ENCODE results near the gene PAX5.
A peak's percentile ranks its signal among the peaks of the same experiment; 100 is the strongest.

PAX5 gene

DNA sequence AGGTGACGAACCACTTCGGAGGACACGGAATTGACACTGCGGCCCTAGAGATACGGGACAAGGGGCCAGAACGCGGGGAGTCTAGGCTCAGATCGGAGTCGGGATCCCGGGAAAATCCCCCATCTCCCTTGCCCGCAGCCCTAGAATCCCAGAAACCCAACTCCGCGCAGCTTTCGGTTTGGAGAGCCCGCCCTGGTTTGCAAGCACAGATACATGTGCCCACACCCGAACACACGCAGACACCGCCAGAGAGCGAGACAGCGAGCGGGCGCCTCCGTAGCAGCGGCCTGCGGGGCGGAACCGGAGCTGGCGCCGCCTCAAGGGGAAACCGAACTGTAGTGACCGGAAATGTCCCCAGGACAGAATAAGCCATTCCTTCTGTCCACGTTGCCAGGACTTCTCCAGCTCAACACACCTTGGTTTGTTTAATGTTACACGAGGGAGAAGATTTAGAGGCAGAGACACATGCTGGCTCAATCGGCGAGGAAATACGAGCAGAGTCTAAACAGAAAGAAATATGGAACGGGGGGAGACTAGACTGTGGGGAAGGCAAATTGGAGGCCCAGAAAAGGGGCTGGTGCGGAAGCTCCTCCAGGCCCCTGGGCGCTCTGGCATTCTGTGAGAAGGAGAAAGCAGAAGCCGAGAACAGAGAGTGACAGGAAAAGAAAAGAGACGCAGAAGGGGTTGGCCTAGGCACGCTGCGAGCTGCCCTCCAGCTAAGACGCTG lies 2.9 kb upstream of the PAX5 start:
- no peak for DNase-seq

- no peak for DNase-seq
Measured at GRCh38 chr9:37036371-37036775, 2.3 kb upstream of the PAX5 start.

DNA sequence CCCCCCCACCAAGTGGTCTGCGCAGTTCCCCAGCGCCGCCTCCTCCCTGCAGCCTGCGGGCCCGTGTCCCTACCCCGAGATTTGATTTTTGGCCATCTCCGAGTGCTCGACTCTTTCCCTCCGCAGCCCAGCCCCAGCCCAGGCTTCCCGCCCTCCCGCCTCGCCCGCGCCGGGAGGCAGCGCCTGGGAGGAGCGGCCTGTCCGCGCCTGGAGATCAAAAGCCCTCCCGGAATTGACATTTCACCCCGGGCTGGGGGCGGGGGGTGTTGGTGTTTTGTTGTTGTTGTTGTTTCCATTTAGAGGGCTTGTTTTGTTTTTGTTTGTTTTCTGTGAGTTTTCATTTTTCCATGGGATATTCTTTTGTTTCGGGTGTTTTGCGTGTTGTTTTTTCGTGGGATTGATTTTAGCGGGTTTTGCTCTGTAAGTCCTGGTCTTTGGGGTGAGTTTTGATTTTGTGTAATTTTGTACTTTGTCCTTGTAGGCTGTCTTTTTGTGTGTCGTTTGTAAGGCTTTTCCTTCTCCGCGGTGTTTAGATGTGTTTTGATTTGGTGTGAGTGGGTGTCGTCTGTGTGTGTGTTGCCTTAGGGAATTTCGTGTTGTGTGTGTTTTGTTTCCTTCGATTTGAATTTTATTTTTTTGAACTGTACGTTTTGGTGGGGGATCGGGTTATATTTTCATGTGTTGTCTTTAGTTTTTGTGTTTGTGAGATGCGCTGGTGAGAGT lies 1.7 kb upstream of the PAX5 start:
- DNase-seq, result no peak

- DNase-seq, result peak; percentile 41
Measured at GRCh38 chr9:37034938-37035647, 1.0 kb upstream of the PAX5 start.

GRCh38 chr9:37034305-37034937 lies 353 bp upstream of the PAX5 start:
- DNase-seq, result peak; percentile 70

DNA sequence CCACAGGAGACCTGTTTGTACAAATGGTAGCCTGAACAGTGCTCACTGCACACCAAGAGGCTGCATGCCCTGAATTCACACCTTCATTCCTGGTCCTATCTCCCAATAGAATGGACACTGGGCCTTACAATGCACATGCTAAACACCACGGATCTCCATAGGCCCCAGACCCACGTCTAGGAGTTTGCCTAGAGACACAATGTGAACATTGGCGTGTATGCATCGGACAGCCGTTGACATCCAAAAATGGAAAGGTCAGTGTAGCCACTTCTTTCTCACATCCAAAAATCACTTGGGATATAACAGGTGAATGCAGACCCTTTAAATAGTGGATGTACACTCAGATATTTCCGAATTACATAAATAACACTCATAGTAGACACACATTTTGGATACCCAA lies 927 bp downstream of the PAX5 start:
- no peak for DNase-seq

DNA sequence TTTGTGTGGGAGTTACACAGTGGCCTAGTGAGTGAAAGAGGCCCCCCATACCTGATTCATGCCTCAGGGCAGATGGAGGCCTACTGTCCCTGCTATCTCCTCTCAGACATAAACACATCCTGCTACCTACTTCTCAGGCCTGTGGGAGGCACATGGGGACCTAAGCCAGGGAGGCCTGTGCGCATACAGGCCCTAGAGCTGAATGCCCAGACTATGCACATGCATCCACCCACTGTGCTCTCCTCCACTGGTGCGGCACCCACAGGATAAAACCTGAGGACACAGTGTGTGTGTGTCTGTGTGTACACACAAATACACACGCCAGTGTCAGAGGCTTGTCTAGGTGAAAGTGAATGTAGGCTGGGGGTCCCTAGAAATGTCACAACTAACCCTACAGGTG lies 1.4 kb downstream of the PAX5 start:
- no peak for DNase-seq

- DNase-seq, result no peak
Measured at GRCh38 chr9:37031902-37032301, 2.2 kb downstream of the PAX5 start.

DNA sequence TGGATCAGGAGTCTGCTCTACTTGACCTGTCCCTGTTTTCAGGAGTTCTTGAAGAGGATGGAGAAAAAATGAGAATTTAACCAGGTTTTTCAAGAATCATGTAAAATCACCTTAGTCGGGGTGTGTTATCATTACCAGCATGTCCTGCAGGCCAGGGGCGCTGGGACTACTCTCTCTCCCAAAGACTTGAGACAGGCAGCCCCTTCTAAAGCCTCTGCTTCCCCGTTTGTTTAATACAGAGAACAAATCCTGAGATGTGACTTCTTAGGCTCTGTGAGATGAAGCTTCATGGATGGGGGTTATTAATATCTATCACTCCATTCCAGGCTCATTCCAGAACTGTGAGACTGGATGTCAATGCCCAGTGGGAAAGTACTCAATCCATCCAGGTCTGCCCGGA lies 3.0 kb downstream of the PAX5 start:
- DNase-seq, result no peak

DNA sequence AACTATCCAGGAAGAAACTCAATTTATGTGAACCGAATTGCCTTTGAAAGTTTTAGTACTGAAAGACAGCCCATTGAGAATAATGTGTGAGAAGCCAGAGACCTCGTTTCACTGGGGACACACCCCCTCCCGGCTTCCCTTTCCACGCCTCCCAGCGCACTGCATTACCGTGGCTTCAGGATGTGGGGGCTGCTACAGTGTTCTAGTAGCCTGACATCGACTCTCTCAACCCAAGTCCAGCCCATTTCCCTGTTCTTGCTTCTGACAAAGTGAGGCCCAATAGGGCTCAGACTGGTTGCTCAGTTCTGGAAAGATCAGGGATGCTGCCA lies 3.5 kb downstream of the PAX5 start:
- no peak for DNase-seq

DNA sequence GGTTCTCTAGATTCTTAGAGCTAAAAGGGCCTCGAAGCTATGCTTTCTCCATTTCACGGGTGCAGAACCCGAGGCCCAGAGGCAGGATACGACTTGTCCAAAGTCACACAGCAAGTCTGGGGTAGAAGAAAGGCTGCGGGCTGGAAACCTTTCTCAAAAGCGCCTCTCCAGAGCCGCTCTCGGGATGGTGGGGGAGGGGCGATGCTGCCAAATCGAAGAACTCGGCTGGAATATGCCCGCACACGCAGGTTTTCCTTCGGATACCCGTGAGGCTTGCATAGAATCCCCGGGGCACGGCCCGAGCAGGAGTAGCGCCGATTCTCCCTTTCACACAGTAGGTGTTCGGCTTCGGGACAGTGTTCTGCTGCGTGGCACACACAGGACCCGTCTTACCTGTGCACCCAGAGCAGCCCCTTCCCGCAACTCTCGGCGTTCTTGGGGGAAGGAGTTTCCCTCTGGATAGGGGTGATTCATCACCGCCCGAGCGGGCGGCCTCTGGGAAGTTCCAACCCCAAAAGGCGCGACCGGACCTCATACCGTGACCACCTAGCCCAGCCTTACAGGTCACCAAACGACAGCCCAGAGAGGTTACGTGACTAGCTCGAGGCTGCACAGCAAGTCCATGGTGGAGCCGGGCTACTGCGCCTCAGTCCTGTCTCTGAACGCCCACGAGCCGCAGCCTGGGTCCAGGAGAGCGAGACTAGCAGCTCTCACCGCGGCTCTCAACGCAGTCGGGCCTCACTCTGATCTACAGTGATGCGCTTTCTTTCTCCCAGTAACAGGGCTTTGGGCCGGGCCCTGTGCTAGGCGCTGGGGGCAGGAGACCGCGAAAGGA lies 4.1 kb downstream of the PAX5 start:
- no peak for DNase-seq

DNA sequence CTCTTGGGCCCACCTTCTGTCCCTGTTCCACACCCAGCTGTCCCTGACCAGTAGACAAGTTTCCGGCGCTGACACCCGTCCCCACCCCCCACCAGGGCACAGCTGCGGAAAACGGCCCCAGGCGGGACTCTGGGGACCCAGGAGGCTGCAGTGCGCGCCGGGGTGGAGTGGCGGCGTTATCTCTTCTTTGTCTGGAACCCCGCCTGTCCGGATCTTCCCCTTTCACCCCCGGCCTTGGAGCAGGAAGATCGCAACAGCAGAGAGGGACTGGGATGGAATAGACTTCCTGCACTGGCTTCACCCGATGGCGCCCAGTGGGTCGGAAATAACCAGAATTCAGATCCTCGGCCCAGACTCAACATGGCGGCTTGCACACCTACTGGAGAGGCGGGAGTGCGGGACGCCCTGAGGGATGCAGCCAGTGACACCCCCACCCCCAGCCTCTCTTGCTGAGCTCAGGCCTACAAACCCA lies 4.7 kb downstream of the PAX5 start:
- no peak for DNase-seq

GRCh38 chr9:37028420-37029031 lies 5.5 kb downstream of the PAX5 start:
- no peak for DNase-seq

DNA sequence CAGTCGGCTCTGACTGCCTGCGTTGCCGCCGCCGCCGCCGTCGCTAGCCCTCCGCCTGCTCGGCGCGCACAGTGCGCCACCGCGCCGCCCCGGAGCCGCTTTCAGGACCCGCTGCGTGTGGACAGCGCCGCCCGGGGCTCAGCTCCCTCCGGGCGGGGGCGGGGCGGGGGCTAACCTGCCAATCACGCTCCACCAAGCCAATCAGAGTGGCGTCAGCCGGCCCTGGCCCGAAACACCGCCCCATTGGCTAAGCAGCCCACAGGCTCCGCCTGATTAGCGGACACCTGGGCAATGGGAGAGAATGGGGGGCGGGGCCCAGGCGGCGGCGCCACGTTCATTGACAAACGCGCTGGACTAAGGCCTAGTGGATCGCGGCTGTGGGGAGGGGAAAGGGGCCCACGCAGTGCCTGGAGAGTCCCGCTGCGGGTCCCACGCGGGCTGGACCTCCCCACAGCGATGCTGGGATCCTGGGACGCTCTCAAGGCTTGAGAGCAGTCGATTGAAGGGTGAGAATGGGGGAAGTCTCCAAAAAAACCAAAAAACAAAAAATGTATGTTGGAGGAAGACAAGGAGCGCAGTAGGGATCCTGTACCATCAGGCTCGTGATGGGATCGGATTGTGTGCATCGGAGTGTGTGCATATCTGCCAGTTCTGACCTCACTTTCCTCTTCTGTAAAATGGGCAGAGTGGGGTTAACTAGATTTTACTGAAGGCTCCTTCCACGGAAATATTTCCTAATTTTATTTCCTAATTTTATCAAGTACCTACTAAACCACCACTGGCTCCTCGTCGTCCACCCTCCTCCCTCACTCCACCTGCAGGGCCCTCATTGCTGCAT lies 6.3 kb downstream of the PAX5 start:
- DNase-seq, result peak; percentile 98

DNA sequence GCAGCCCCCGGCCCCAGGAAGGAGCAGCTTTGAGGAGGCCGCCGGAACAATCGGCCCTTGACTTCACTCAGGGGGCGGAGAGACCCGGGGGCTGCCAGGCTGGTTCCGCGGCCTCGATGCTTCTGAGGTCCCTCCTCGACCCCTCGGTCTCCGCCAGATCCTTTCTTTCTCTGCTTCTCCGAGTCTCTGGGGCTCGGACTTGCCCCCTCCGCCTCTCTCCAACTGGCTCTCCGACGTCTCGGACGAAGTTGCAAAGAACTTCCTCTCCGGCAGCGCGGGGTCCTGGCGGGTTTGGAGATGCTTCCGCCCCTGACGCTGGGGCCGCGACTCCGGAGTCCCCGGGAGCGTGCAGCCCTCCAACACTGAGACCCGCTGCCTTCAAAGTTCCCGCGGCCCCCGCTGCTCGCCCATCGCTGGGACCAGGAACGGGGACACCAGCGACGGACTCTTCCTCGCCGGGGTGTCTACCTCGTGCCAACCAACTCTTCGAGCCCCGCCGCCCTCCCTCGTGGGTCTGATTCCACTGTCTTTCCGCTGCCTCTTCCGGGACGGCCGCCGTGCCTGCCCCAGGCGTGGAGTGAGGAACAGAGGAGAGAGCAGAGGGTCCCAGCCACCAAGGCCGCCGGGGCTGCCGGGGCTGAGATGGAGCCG lies 7.0 kb downstream of the PAX5 start:
- peak; percentile 20 for DNase-seq

DNA sequence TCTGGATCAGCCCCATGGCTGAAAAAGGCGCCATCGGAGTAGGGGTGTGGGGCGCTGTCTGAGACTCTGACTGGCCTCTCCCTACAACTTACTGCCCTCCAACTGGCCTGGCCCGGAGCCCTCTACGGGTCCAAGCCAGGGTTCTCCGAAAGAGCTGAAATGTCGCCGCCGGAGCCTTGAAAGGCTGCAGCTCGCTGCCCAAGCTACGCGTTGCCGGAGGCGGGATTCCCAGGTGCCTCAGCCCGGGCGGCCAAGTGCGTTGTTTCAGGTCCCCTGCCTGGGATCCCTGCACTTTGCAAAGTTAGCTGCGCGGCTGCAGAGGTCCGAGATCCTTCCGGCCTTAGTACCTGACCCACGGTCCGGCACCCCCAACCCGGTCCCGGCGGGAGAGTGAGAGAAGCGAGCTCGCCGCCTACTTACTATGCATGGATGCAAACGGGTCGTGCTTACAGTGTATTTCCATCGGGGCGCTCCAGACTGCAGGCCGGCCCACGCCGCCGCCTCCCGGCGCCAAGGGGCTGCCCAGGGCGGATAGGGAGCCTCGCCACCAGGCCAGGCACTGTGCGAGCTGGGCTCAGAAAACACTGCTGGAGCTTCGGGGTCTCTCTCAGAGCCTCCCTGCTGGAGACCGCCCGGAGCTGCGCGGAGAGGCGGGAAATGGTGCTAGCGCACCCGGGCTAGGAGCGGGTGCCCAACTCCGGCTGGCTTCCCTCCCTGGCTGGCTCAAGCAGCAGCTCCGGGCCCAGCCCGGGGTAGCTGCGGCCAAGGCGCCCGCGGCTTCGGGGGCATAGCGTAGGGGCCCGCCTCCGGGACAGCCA lies 7.7 kb downstream of the PAX5 start:
- peak; percentile 38 for DNase-seq

DNA sequence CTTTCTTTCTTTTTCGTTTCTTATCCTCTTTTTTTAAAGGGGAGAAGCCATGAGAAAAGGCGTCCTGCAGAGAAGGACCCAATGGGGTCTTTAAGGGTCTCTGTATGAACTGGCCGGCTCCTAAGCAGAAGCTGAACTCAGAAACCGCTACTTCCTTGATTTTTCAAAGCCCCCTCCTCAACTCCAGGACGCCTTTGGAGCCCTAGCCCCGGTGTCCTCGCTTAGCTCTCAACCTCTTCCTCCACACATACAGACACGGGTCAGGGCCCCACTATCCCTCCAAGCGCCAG lies 8.3 kb downstream of the PAX5 start:
- DNase-seq, result no peak

DNA sequence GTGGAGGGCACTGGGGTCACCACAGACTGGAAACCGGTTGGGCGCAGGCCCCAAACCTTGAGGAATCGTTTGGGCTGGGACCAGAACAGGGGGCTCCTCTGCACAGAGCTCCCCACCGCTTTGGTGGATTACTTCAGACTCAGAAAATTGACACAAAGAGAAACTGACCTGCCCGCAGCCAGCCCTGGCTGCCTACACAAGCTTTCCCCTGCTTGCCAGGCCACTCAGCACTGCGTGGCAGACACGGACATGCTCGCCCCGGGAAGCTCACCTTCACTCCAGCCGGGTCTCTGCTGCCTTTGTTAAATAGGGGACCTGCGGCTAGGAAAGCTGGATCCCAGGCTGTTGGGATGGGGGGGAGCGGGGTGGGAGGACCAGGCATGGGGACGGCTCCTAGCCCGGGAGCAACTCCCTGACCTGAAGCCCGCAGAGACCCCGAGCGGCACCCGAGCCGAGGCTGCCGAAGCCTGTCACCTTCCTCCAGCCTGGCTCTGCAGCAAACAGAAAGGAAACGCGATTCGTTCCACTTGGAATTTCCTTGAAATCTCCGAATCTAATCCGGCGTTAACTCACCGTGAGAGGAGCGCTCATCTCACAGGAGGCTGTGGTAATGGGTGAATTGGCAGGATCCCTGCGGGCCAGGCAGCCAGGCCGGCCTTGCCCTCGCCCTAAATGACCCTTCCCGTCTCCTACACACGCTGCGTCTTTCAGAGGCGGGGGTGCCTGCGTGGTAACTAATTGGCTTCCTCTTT lies 8.8 kb downstream of the PAX5 start:
- no peak for DNase-seq

- no peak for DNase-seq
Measured at GRCh38 chr9:37017546-37017945, 16.5 kb downstream of the PAX5 start.
